ENCODE results near the gene SLC1A2. TPM values are rescaled to one million over a fixed set of nuclear protein-coding genes. Genes with fewer than 3 reads are reported as not detected.

The SLC1A2 gene
- total RNA-seq, 2 experiments from 2014 or later, result not detected

DNA sequence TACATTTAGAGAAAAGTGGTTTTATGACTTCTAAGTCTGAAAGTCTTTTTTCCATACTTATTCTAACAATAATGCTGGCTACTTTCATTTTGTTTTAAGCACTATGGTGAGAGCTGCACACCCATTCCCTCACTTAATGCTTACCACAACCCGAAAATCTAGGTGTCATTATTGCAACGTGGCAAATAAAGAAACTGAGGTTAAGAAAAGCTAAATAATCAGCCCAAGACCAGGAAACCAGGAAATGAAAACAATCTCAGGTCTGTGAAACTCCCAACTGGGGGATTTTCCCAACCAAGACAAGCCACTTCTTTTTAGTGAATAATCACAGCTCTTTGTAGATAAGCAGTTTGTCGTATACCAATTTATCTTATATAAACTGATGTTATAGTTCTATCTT, 126.3 kb downstream of the SLC1A2 start:
- no peak for DNase-seq
- peaks cover 3% of the 10 kb centered on the region for H3K27me3 Mint-ChIP-seq
- no peak for ATAC-seq
- no peak overlapping the region for H3K4me3 Mint-ChIP-seq
- no peak overlapping the region for H3K27ac Mint-ChIP-seq
- ChIA-PET CTCF (no interaction called here), POLR2A (no interaction called here)
- intact Hi-C loops (cut with DNase I, micrococcal nuclease), result no loop called here
- H3K36me3 Mint-ChIP-seq (ENCODE audit: low read depth), result no peaks in the 10 kb centered on the region
- H3K4me1 Mint-ChIP-seq, result peaks cover 25% of the 10 kb centered on the region
- H3K9me3 Mint-ChIP-seq (ENCODE audit: low read depth), result no peaks in the 10 kb centered on the region

- no peaks in the 10 kb centered on the region for H3K36me3 Mint-ChIP-seq (ENCODE audit: low read depth)
Measured at GRCh38 chr11:35292279-35292678, 127.1 kb downstream of the SLC1A2 start.

DNA sequence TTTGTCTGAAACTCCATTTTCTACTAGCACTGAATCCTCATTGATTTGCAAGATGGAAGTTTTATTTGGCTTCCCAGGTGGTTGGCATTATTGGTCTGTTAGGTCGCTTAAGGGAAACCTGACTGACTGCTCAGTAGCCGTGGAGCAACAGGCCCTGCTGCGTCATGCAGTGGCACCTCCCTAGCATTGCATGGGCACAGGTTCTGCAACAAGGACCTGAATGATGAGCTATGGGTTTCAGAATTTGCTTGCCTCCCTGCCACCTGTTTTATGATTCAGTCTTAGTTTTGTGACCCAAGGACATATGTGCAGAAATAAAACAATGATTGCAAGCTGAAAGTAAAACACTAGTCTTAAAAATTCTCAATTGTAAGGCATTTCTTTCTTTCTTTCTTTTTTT, 128.5 kb downstream of the SLC1A2 start:
- DNase-seq (no peak), ATAC-seq (no peak)
- POLR2A ChIA-PET, result no interaction called here
- Mint-ChIP-seq H3K27me3 (no peaks in the 10 kb centered on the region), H3K4me3 (no peak overlapping the region), H3K36me3 (ENCODE audit: low read depth) (no peaks in the 10 kb centered on the region), H3K9me3 (ENCODE audit: low read depth) (no peaks in the 10 kb centered on the region), H3K4me1 (peaks cover 25% of the 10 kb centered on the region), H3K27ac (no peak overlapping the region)
- intact Hi-C loops (cut with DNase I, micrococcal nuclease), result no loop called here
- CTCF ChIA-PET, result interaction anchor here (0.7 to 1.5 kb wide), 2 partner anchors 60 to 364 kb away, joined by 3 to 4 read pairs; no protein-coding TSS in a partner anchor

More at GRCh38 chr11:35292279-35292678, 127.1 kb downstream of the SLC1A2 start:
- peaks cover 3% of the 10 kb centered on the region for H3K27me3 Mint-ChIP-seq
- H3K27ac Mint-ChIP-seq, result no peak overlapping the region
- ChIA-PET POLR2A (no interaction called here), CTCF (interaction anchor here (0.7 to 1.5 kb wide), 2 partner anchors 151 to 366 kb away, joined by 3 to 4 read pairs; no protein-coding TSS in a partner anchor)
- ATAC-seq (peak; percentile 23), DNase-seq (no peak)
- no peaks in the 10 kb centered on the region for H3K9me3 Mint-ChIP-seq (ENCODE audit: low read depth)
- peaks cover 25% of the 10 kb centered on the region for H3K4me1 Mint-ChIP-seq
- H3K4me3 Mint-ChIP-seq, result no peak overlapping the region
- intact Hi-C loops (cut with DNase I, micrococcal nuclease), result no loop called here

DNA sequence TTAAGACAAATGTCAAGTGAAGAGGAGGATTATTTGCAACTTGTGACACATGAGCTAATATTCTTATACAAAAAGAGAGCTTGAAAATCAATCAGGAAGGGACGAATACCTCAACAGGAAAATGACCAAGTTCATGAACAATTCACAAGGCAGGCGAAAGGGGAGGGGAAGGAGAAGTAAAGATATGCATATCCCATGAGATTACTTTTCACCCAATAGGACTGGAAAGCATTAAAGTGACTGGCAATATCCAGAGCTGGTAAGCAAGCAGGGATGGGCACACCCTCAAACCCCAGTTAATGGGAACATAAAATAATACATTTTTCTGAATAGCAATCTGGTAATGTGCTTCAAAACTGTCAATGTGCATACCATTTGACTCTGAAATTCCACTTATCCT, 129.5 kb downstream of the SLC1A2 start:
- peaks cover 25% of the 10 kb centered on the region for H3K4me1 Mint-ChIP-seq
- H3K27me3 Mint-ChIP-seq, result no peaks in the 10 kb centered on the region
- H3K27ac Mint-ChIP-seq, result no peak overlapping the region
- ChIA-PET CTCF (interaction anchor here (0.6 to 0.7 kb wide), 4 partner anchors 46 to 744 kb away, joined by 3 read pairs; no protein-coding TSS in a partner anchor), POLR2A (interaction anchor here (0.6 kb wide), 1 partner anchor 640 kb away, joined by 3 read pairs; no protein-coding TSS in a partner anchor)
- intact Hi-C loops (cut with DNase I, micrococcal nuclease), result loop anchor here in 1 of 2 experiments (1.0 kb wide), 1 partner anchor 47 kb away; no protein-coding TSS in a partner anchor
- H3K4me3 Mint-ChIP-seq, result no peak overlapping the region
- DNase-seq, result no peak
- ATAC-seq, result no peak
- H3K9me3 Mint-ChIP-seq (ENCODE audit: low read depth), result no peaks in the 10 kb centered on the region
- H3K36me3 Mint-ChIP-seq (ENCODE audit: low read depth), result no peaks in the 10 kb centered on the region

DNA sequence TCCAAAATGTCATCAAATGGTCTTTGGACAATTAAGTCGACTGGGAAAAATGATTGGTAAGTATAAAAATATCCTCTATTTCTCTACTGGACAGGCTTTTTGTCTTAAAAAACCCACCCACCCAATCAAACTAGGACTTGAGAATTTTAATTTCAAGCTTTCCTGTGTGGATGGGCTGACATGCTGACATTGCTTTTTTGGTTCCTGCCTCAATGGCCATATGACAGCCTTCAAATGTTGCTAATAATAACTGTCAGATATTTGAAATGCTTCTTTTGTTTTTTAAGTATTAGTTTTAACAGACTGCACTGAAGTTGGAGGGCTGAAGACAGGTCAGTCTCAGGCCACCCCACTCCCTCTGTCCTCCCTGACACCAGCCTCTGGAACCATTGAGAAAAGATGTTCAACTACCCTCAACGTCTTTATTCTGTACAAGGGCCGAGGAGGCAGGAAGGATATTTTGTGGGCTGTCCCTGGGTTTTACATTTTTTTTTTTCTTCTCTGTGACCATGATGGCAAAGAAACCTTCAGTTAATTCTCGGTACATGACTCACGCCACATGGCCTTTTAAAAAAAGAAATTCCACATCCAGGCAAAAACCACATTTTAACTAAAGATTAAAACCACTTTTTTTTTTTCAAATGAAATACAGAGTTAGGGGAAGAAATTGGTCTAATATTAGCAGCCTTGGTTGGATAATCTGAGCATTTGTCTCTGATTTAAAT, 130.4 kb downstream of the SLC1A2 start:
- intact Hi-C loops (cut with DNase I, micrococcal nuclease), result loop anchor here in 1 of 2 experiments (1.0 kb wide), 1 partner anchor 48 kb away; no protein-coding TSS in a partner anchor
- Mint-ChIP-seq H3K27ac (no peak overlapping the region), H3K9me3 (ENCODE audit: low read depth) (no peaks in the 10 kb centered on the region), H3K4me1 (peaks cover 25% of the 10 kb centered on the region), H3K4me3 (no peak overlapping the region), H3K36me3 (ENCODE audit: low read depth) (no peaks in the 10 kb centered on the region), H3K27me3 (no peaks in the 10 kb centered on the region)
- ChIA-PET POLR2A (interaction anchor here (0.6 kb wide), 1 partner anchor 639 kb away, joined by 3 read pairs; no protein-coding TSS in a partner anchor), CTCF (interaction anchor here (0.6 to 0.7 kb wide), 2 partner anchors 47 to 331 kb away, joined by 3 read pairs; no protein-coding TSS in a partner anchor)
- ATAC-seq, result peak; percentile 26
- DNase-seq, result peak; percentile 15

DNA sequence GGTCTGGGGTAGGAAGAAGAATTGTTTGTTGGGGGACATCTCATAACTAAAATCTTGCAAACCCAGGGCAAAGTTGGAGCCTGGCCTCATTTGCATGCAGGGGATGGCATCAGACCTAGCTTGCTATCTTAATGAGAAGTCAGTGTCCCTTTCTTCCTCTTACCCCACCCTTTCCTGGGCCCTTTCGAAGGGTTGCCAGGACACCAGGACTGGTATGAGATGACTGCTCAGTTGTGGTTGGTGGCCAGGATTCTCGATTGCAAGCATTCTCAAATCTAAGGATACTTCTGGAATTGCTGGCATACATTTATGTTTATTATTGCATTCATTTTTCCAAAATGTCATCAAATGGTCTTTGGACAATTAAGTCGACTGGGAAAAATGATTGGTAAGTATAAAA, 131.0 kb downstream of the SLC1A2 start:
- CTCF ChIA-PET, result interaction anchor here (0.6 to 1.2 kb wide), 3 partner anchors 17 to 331 kb away, joined by 3 read pairs; no protein-coding TSS in a partner anchor
- peaks cover 21% of the 10 kb centered on the region for H3K4me1 Mint-ChIP-seq
- no peak overlapping the region for H3K4me3 Mint-ChIP-seq
- no peaks in the 10 kb centered on the region for H3K36me3 Mint-ChIP-seq (ENCODE audit: low read depth)
- no peaks in the 10 kb centered on the region for H3K27me3 Mint-ChIP-seq
- intact Hi-C loops (cut with DNase I, micrococcal nuclease), result no loop called here
- H3K27ac Mint-ChIP-seq, result no peak overlapping the region
- no peaks in the 10 kb centered on the region for H3K9me3 Mint-ChIP-seq (ENCODE audit: low read depth)
- DNase-seq (no peak), ATAC-seq (no peak)
- POLR2A ChIA-PET, result no interaction called here

- Mint-ChIP-seq H3K36me3 (ENCODE audit: low read depth) (no peaks in the 10 kb centered on the region), H3K27ac (no peak overlapping the region), H3K4me1 (peaks cover 19% of the 10 kb centered on the region), H3K4me3 (no peak overlapping the region), H3K27me3 (no peaks in the 10 kb centered on the region), H3K9me3 (ENCODE audit: low read depth) (no peaks in the 10 kb centered on the region)
- no peak for ATAC-seq
- CTCF ChIA-PET, result interaction anchor here (0.6 to 1.2 kb wide), 3 partner anchors 11 to 104 kb away, joined by 3 read pairs; no protein-coding TSS in a partner anchor
- POLR2A ChIA-PET, result no interaction called here
- DNase-seq, result no peak
- intact Hi-C loops (cut with DNase I, micrococcal nuclease), result no loop called here
Measured at GRCh38 chr11:35287344-35287890, 131.9 kb downstream of the SLC1A2 start.

GRCh38 chr11:35286126-35286525, 133.2 kb downstream of the SLC1A2 start:
- no peaks in the 10 kb centered on the region for H3K36me3 Mint-ChIP-seq (ENCODE audit: low read depth)
- no peaks in the 10 kb centered on the region for H3K9me3 Mint-ChIP-seq (ENCODE audit: low read depth)
- DNase-seq (no peak), ATAC-seq (no peak)
- ChIA-PET POLR2A (no interaction called here), CTCF (no interaction called here)
- no peak overlapping the region for H3K27ac Mint-ChIP-seq
- H3K4me3 Mint-ChIP-seq, result no peak overlapping the region
- peaks cover 18% of the 10 kb centered on the region for H3K4me1 Mint-ChIP-seq
- intact Hi-C loops (cut with DNase I, micrococcal nuclease), result no loop called here
- H3K27me3 Mint-ChIP-seq, result no peaks in the 10 kb centered on the region

DNA sequence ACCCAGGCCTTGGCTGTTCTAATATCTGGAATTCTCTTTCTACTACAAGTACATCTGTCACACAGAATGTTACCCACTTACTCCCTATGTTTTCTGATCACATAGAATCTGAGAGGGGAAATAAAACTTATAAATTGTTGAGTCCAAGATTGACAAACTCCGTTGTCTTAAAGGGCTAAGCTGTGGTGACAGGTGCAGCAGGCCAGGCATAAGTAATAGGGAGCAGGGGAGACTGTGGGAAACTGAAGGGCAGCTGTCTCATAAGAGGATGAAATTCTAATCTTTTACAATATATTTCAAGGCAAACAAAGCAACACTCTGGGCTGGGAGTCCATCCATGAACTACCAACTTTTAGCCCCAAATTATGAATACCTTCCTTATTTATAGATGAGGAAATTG, 133.9 kb downstream of the SLC1A2 start:
- ATAC-seq, result no peak
- no peak overlapping the region for H3K27ac Mint-ChIP-seq
- intact Hi-C loops (cut with DNase I, micrococcal nuclease), result no loop called here

GRCh38 chr11:35282221-35282882, 137.0 kb downstream of the SLC1A2 start:
- ChIA-PET CTCF (interaction anchor here (0.7 to 1.4 kb wide), 2 partner anchors 26 to 83 kb away, joined by 4 read pairs; no protein-coding TSS in a partner anchor), POLR2A (no interaction called here)
- H3K27me3 Mint-ChIP-seq, result no peaks in the 10 kb centered on the region
- peaks cover 9% of the 10 kb centered on the region for H3K4me1 Mint-ChIP-seq
- DNase-seq (no peak), ATAC-seq (peak; percentile 69)
- intact Hi-C loops (cut with DNase I, micrococcal nuclease), result no loop called here
- H3K4me3 Mint-ChIP-seq, result no peak overlapping the region
- no peak overlapping the region for H3K27ac Mint-ChIP-seq
- H3K9me3 Mint-ChIP-seq (ENCODE audit: low read depth), result no peaks in the 10 kb centered on the region
- H3K36me3 Mint-ChIP-seq (ENCODE audit: low read depth), result no peaks in the 10 kb centered on the region

More for the DNA sequence above, 133.9 kb downstream of the SLC1A2 start:
- CTCF ChIA-PET, result no interaction called here
- Mint-ChIP-seq H3K36me3 (ENCODE audit: low read depth) (no peaks in the 10 kb centered on the region), H3K4me3 (no peak overlapping the region), H3K4me1 (peaks cover 18% of the 10 kb centered on the region), H3K9me3 (ENCODE audit: low read depth) (no peaks in the 10 kb centered on the region), H3K27me3 (no peaks in the 10 kb centered on the region)
- POLR2A ChIA-PET, result no interaction called here
- no peak for DNase-seq

- Mint-ChIP-seq H3K4me3 (no peak overlapping the region), H3K27ac (no peak overlapping the region), H3K27me3 (no peaks in the 10 kb centered on the region), H3K36me3 (ENCODE audit: low read depth) (no peaks in the 10 kb centered on the region), H3K4me1 (peaks cover 14% of the 10 kb centered on the region), H3K9me3 (ENCODE audit: low read depth) (no peaks in the 10 kb centered on the region)
- intact Hi-C loops (cut with DNase I, micrococcal nuclease), result no loop called here
- DNase-seq, result no peak
- ChIA-PET POLR2A (no interaction called here), CTCF (interaction anchor here (0.6 to 1.4 kb wide), 2 partner anchors 25 to 440 kb away, joined by 3 to 4 read pairs; no protein-coding TSS in a partner anchor)
- ATAC-seq, result no peak
Measured at GRCh38 chr11:35281169-35281688, 138.1 kb downstream of the SLC1A2 start.

Measured in activated CD4-positive, alpha-beta T cell treated with anti-CD3 and anti-CD28 coated beads for 36 hours (primary cell).